Measurements from ENCODE around the gene ANKRD13D.

ANKRD13D gene

DNA sequence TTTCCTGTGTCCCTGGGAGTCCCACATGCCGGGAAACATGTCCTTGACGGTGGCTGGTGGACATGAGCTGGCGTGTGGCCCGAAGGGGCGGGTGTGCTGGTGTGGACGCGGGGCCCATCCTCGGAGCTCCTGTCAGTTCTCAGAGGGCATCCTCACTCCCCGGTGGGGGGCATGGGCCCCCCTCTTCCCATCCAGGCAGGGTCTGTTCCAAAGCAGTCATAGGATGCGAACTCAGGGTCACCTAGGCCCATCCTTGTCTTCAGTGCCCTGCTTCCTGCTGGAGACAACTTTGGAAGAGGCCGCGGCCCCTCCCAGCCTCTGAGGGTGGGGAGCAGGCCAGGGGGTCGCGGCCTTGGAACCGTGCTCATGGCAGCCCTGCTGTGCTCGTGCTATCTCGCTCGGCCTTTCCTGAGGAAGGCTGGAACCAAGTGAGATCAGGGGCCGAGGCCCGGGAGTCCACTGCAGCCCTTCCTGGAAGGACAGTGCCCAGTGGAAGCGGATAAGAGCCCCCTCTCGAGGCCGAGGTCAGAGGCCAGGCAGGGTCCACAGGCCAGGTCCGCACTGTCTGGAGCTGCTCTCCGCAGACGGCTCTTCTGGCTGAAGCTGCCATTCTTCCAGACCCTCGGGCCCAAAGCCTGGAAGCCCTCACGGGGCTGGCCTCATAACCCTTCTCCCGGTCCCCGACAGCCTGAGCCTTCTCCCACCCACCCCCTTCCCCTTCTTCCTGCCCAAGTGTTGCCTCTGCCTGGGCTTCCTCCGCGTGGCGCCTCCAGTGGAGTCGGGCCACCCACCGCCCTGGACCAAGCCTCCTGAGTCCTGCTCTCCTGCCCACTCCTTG is 14.1 kb upstream of the ANKRD13D start:
- no peak for DNase-seq

DNA sequence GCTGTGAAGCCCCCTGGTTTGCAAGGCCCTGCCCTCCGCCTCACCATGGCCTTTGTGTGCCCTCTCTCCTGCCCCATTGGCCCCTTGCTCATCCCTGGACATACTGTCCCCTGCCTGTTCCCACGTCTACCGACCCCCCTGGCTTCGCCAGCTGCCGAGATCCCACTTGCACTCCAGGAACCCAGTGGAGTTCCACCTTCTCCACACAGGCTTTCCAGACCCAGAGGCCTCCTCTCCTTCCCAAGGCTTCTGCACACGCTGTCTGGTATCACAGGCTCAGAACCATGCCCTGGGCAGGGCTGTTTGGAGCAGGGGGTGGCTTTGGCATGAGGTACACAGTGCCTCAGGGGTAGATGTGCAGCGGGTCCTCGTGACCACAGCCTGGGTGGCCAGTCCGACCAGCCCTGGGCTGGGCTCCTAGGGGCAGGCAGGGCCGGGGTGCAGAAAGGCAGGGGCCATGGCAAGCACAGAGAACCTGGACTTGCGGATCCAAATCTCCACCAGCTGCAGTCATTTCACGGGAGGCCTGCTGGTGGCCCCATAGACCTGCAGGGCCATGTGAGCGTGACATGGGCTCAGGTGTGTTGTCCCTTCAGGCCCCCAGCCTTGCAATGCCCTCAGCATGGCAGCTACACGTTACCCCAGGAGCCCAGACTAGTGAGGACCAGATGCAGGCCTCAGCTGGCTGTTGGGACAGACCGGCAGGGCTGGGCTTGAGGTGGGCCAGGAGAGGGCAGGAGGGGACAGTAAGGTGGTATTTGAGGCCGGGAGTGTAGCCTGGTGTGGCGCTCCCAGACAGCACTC is 13.3 kb upstream of the ANKRD13D start:
- no peak for DNase-seq

GRCh38 chr11:67276781-67277230 is 12.3 kb upstream of the ANKRD13D start:
- peak; percentile 32 for DNase-seq

DNA sequence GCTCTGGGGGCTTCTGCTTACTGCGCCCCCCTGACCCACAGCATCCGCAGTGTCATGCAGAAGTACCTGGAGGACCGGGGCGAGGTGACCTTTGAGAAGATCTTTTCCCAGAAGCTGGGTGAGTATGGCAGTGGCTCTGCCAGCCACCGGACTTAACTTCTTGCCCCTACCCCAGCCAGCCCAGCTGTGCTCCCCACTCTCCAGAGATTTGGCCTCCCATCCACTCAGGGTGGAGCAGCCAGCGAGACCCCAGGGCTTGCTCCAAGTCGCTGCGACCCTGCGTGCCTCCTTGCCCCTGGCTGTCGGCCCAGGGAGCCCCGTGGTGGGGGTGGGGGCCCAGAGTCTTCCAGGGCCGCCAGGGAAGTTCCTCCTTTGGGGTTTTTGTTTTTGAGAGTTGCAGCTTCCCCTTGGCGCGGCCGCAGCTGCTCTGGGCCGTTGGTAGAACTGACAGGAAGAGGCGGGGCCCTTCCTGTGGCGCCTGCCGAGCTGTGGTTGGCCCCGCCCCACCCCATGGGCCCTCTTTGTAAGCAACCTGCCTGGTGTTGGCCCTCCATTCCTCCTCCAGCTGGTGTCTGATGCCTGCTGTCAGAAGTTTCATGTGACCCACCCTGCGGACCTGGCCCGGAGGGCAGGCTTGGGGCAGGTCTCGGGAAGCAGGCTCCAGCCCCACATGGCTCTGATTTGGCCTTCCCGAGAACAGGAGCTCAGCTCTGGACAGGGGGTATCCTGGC is 11.7 kb upstream of the ANKRD13D start:
- peak; percentile 76 for DNase-seq

DNA sequence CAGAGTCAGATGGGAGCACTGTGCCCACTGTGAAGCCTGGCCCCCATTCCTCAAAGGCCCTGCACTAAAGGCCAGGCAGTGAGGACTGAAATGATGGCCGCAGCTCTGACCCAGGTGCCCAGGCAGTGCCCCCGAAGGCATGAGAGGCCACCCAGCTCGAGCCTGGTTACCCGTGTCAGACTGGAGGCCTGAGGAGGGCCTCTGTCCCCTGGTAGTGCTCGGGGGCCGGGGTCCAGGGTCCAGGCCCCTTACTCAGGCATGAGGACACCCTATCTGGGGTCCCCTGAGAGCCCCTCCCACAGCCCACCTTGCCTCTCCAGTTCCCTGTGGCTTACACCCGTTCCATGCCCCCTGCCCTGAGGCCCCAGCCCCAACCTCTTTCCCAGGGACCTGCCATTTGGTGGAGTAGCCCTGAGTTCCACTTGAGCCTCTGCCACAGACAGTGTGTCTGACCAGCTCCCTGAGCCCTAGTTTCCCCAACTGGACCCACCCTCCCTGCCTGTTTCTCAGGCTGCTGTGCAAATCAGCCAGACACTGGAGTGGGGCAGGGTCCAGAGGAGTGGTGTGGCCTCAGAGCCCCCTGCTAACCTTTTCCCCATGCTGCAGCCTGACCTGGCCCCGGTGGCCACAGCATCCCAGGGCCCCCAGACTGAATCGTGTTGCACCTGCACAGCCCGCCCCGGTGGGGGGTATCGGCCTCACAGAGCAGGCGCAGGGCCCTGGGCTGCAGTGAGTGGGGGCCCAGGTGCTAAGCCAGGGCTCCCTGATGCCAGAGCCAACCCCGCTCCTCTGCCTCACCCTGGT is 10.8 kb upstream of the ANKRD13D start:
- DNase-seq: no peak

- no peak for DNase-seq
Measured at GRCh38 chr11:67278939-67279588, 10.0 kb upstream of the ANKRD13D start.

DNA sequence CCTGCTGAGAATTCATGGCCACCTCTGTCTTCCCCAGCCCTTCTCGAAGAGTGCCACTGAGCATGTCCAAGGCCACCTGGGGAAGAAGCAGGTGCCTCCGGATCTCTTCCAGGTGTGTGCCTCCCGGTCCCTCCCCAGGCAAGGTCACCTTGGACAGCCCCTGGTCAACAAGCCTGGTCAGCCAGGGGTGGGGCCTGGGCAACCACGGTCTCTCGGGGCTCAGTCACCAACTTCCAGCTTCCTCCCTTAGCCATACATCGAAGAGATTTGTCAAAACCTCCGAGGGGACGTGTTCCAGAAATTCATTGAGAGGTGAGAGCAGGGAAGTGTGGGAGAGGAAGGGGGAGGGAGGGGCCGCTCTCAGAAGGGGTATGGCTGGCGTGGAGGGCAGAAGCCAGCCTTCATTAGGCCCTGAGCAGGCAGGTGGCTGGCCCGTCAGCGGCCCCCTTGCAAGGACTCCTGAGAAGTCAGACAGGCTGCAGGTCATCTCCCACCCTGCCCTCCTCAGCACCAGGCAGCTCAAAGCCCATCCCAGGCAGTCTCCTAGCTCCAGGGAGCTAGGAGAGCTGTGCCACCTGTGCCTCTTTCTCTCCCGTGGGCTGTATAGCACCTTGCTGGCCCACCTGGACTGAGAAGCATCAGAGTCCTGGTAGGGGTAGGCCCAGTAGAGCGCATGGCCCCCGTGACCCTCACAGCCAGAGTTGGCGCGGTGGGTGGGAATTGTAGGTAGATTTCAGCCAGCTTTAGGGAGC is 9.3 kb upstream of the ANKRD13D start:
- DNase-seq: no peak

DNA sequence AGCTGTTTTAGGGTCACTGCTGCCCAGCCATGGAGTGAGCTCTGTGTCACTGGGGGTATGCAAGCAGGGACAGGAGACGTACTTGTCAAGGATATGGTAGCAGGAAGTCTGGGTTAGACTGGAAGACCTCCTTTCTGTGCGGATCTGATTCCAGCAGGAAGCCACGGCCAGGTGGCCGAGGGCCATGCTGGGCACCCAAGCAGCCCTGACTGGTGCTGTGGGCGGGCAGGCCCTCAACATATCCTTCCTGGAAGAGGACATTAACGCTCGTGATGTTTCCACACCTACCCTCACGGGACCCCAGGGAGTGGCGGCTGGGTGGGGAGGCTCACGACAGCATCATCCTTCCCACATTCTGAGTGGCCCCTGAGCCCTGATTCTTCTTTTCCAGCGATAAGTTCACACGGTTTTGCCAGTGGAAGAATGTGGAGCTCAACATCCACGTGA is 8.7 kb upstream of the ANKRD13D start:
- DNase-seq: no peak

DNA sequence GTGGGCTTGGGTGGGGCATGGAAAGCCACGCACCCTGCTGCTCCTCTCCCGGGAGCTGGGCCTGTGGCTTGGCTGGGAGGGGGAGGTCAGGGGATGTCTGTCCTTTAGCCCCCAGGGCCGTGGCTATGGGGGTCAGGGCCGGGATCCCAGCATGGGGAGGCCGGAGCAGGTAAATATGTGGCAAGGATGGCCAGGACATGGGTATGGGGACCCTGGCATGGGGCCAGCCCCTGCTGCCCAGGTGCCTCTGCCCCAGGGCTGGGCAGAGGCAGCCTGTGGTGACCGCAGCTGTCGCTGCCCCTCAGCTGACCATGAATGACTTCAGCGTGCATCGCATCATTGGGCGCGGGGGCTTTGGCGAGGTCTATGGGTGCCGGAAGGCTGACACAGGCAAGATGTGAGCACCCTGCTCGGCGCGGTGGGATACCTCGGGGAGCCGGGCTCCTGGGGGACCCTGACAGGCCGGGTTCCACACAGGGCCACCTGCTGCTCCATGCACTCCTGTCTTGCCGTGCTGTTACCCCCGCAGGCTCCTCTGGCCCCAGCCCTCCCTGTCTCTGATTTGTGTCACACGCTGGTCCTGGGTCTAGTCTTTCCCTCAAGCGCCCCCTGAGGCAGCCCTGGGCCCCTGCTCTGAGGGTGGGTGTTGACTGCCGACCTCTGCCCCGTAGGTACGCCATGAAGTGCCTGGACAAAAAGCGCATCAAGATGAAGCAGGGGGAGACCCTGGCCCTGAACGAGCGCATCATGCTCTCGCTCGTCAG is 8.1 kb upstream of the ANKRD13D start:
- DNase-seq: no peak

DNA sequence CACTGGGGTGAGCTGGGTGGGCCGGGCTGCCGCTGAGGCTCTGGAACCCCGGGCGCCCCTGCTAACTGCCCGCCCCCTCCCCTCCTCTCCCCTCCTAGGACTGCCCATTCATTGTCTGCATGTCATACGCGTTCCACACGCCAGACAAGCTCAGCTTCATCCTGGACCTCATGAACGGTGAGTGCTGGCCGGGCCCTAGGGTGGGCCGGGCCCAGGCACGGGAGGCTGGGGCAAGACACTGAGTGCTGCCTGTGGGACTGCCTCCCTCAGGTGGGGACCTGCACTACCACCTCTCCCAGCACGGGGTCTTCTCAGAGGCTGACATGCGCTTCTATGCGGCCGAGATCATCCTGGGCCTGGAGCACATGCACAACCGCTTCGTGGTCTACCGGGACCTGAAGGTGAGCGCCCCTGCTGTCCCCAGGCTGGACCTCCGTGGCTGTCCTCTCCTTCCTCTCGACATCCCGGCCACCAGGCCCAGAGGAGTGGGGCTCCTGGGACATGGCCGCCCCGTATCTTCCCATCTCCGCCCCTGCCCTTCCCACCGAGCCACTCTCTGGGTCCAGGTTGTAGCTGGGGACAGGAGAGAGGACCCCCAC is 7.5 kb upstream of the ANKRD13D start:
- DNase-seq: no peak

GRCh38 chr11:67282155-67282875 is 6.8 kb upstream of the ANKRD13D start:
- DNase-seq: no peak

DNA sequence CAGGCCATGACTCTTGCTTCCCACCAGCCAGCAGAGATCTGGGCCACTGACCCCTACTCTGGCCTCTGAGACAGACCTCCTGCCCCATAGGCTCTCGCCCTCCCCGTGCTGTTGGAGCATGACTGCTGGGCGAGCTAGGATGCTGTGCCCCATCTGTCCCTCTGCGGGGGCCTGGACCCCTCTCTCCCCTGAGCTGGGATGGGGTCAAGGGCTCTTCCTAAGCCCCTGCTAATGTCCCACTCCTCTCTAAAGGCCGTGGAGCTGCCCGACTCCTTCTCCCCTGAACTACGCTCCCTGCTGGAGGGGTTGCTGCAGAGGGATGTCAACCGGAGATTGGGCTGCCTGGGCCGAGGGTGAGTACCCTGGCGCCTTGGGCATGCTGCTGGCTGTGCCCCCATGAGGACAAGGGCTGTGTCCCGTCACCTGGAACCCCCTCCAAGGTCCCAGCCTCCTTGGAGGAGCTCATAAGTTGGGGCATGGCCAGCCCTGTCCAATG is 6.2 kb upstream of the ANKRD13D start:
- DNase-seq: no peak

DNA sequence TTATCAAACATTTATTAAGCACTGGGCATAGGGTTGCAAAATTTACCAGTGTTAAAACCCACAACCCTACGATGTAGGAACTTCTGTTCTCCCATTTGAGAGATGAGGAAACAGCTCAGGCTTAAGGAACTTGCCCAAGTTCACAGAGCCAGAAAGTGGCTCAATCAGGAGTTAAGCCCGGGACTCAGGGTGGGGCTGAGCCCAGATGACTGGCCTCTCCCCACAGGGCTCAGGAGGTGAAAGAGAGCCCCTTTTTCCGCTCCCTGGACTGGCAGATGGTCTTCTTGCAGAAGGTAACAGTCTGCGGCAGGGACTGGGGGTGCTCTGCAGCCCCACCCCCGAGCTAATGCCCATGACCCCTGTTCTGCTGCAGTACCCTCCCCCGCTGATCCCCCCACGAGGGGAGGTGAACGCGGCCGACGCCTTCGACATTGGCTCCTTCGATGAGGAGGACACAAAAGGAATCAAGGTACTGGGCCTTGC is 5.6 kb upstream of the ANKRD13D start:
- no peak for DNase-seq

- DNase-seq: no peak
Measured at GRCh38 chr11:67284811-67285540, 4.1 kb upstream of the ANKRD13D start.

DNA sequence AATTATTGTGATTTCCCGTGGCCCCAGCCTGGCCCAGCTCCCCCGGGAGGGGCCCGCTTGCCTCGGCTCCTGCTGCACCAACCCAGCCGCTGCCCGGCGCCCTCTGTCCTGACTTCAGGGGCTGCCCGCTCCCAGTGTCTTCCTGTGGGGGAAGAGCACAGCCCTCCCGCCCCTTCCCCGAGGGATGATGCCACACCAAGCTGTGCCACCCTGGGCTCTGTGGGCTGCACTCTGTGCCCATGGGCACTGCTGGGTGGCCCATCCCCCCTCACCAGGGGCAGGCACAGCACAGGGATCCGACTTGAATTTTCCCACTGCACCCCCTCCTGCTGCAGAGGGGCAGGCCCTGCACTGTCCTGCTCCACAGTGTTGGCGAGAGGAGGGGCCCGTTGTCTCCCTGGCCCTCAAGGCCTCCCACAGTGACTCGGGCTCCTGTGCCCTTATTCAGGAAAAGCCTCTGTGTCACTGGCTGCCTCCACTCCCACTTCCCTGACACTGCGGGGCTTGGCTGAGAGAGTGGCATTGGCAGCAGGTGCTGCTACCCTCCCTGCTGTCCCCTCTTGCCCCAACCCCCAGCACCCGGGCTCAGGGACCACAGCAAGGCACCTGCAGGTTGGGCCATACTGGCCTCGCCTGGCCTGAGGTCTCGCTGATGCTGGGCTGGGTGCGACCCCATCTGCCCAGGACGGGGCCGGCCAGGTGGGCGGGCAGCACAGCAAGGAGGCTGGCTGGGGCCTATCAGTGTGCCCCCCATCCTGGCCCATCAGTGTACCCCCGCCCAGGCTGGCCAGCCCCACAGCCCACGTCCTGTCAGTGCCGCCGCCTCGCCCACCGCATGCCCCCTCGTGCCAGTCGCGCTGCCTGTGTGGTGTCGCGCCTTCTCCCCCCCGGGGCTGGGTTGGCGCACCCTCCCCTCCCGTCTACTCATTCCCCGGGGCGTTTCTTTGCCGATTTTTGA is 3.3 kb upstream of the ANKRD13D start:
- DNase-seq: no peak

DNA sequence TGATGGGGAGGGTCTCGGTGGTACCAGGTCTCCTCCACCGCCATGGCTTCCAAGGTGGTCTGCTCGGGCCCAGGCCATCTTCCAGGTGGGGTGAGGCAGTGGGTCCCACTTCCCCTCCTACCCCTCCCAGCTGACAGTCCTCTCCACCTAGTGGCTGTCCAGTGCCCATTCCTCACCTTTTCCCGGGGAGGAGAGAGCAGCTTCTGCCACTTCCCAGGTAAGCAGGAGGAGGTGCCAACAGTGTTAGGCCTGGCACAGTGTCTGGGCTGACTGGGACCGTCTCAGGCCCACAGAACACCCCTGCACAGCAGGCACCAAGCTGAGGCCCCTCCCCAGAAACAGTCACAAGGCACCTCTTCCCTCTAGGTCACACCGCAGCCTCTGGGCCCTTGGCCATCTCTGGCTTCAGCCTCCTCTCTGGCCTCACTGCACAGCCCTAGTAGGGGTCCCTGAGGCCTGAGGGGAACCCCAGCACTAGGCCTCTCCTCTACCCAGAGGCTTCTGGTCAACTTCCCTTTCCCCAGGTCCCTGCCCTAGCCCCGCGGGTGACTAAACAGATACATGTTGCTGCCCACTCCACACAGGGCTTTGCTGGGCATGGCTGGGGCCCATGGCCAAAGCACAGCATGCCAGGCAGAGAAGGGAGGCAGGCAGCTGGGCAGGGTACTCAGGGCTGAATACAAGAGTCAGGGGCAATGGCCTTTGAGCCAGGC is 2.3 kb upstream of the ANKRD13D start:
- no peak for DNase-seq

All from EL (cell line).